T-cell (primary cell): Measurements from ENCODE around the gene STK32B. TPM values are rescaled to one million over a fixed set of nuclear protein-coding genes. Genes with fewer than 3 reads are reported as not detected.

ENCODE experiments used
- ATAC-seq, 4 experiments: fragments of 200-7000 bp in 3 of 4; fragments of 150-1000 bp in 1 of 4; cut with Tn5 transposase; replicated peaks in 1 of 4; 1 replicate in 3 of 4; 2 replicates in 1 of 4; pipeline ENCODE4 v1.10.0; 2021; ENCODE audit warnings: moderate library complexity in 3 of 4, mild to moderate bottlenecking in 2 of 4, moderate number of reproducible peaks in 1 of 4
- CTCF ChIA-PET, 2 donors: fragments of 300-600 bp; sonication (Branson Sonifier 250); formaldehyde crosslinking; loops; one replicate each; lab custom pipeline; 2022; ENCODE audit warnings: antibody characterized with exemption in 2 of 2; lab: Charles Lee
- POLR2A ChIA-PET, 2 donors: fragments of 300-600 bp; sonication (Branson Sonifier 250); formaldehyde crosslinking; loops; one replicate each; lab custom pipeline; 2022; ENCODE audit warnings: antibody characterized with exemption in 2 of 2; lab: Charles Lee
- DNase-seq, 35 experiments: peaks; one replicate each; pipeline versions ENCODE4 v3.0.0 to v3.0.0-alpha.2; 2013 to 2023
- H3K27ac ChIP-seq: one replicate; pipeline ENCODE4 v1.5.1; 2013; ENCODE audit warnings: low read length
- H3K27me3 ChIP-seq, 2 experiments: replicated peaks in 1 of 2; 1 replicate in 1 of 2; 2 replicates in 1 of 2; pipeline versions ENCODE4 v1.6.1 to v1.7.0; 2013; ENCODE audit warnings: low read length in 1 of 2, mixed read lengths in 1 of 2; ENCODE audit not compliant: control insufficient read depth in 2 of 2, insufficient read depth in 2 of 2; ENCODE audit errors: extremely low read depth in 1 of 2
- H3K36me3 ChIP-seq, 2 donors: 1 replicate in 1 of 2; 2 replicates in 1 of 2; pipeline versions ENCODE4 v1.6.1 to v1.7.0; 2013; ENCODE audit warnings: low read length in 1 of 2; ENCODE audit not compliant: control insufficient read depth in 2 of 2, insufficient read depth in 1 of 2; ENCODE audit errors: extremely low read depth in 1 of 2
- H3K4me1 ChIP-seq, 2 experiments: 1 replicate in 1 of 2; 2 replicates in 1 of 2; pipeline versions ENCODE4 v1.6.1 to v1.7.0; 2013; ENCODE audit warnings: low read length in 2 of 2, mixed read lengths in 1 of 2; ENCODE audit not compliant: insufficient read depth in 2 of 2, control insufficient read depth in 1 of 2; ENCODE audit errors: extremely low read depth in 1 of 2
- H3K4me3 ChIP-seq, 2 donors: 1 replicate in 1 of 2; 2 replicates in 1 of 2; pipeline versions ENCODE4 v1.5.1 to v1.7.0; 2013; ENCODE audit warnings: mild to moderate bottlenecking in 2 of 2, low read length in 1 of 2, moderate library complexity in 1 of 2; ENCODE audit not compliant: control insufficient read depth in 1 of 2; ENCODE audit errors: extremely low read depth in 1 of 2
- H3K9me3 ChIP-seq: 2 replicates; pipeline ENCODE4 v1.7.0; 2013
- H3K27ac Mint-ChIP-seq, 2 donors: one replicate each; pipeline ENCODE4 v1.8.0; 2020 to 2021; ENCODE audit warnings: mild to moderate bottlenecking in 2 of 2, mixed read lengths in 2 of 2
- H3K27me3 Mint-ChIP-seq, 2 donors: one replicate each; pipeline ENCODE4 v1.8.0; 2021 to 2022; ENCODE audit warnings: mixed read lengths in 2 of 2
- H3K36me3 Mint-ChIP-seq: one replicate; pipeline ENCODE4 v1.8.0; 2021; ENCODE audit warnings: mixed read lengths
- H3K4me1 Mint-ChIP-seq, 3 donors: one replicate each; pipeline ENCODE4 v1.8.0; 2020 to 2022; ENCODE audit warnings: mixed read lengths in 3 of 3, mild to moderate bottlenecking in 1 of 3
- H3K4me3 Mint-ChIP-seq, 3 donors: one replicate each; pipeline ENCODE4 v1.8.0; 2020 to 2022; ENCODE audit warnings: mild to moderate bottlenecking in 3 of 3, mixed read lengths in 3 of 3, moderate library complexity in 3 of 3
- H3K9me3 Mint-ChIP-seq, 3 donors: one replicate each; pipeline ENCODE4 v1.8.0; 2020 to 2022; ENCODE audit warnings: mixed read lengths in 3 of 3
- WGBS: methylation state at CpG from one replicate; pipeline ENCODE4 v1.1.5; 2013; ENCODE audit warnings: missing lambda C conversion rate; ENCODE audit not compliant: insufficient coverage; 5-methylcytosine and 5-hydroxymethylcytosine counted together
- total RNA-seq, 35 experiments: library from RNA in 6 of 35; stranded (reverse) in 6 of 35; fragments of 120-200 nt in 1 of 35; gene quantifications; one replicate each; pipeline versions ENCODE4 v1.2.1 to v1.2.4 and lab custom pipeline; 2013 to 2026

Gene STK32B
- total RNA-seq, 5 donors from 2014 or later (not counting 1 experiment from before 2014, with no cell fraction given), result 0.12 to 0.20 (median 0.15) TPM; not detected in 2

- H3K27me3 ChIP-seq, result peaks cover 0 to 4% of the 10 kb centered on the region in 2 experiments
- ChIA-PET POLR2A (no interaction called here), CTCF (no interaction called here)
- H3K4me3 ChIP-seq, result no peak overlapping the region
- no peaks in the 10 kb centered on the region for H3K9me3 Mint-ChIP-seq
- no peaks in the 10 kb centered on the region for H3K36me3 Mint-ChIP-seq
- WGBS, result 82% methylated on average over 3 of the region's 3 CpGs
- H3K4me1 Mint-ChIP-seq, result no peaks in the 10 kb centered on the region
- no peaks in the 10 kb centered on the region for H3K4me1 ChIP-seq
- H3K9me3 ChIP-seq, result no peaks in the 10 kb centered on the region
- peaks cover 13 to 24% of the 10 kb centered on the region in 2 donors for H3K27me3 Mint-ChIP-seq
- H3K27ac Mint-ChIP-seq, result no peak overlapping the region
- H3K27ac ChIP-seq, result no peak overlapping the region
- H3K4me3 Mint-ChIP-seq, result no peak overlapping the region
- no peak for DNase-seq
- no peaks in the 10 kb centered on the region for H3K36me3 ChIP-seq
- no peak for ATAC-seq
These were observed 41.5 kb upstream of the STK32B start for GRCh38 chr4:5009796-5010195.

- peaks cover 16 to 25% of the 10 kb centered on the region in 2 donors for H3K27me3 Mint-ChIP-seq
- no peak overlapping the region for H3K27ac Mint-ChIP-seq
- DNase-seq (no peak), ATAC-seq (no peak)
- ChIA-PET POLR2A (no interaction called here), CTCF (no interaction called here)
- Histone ChIP-seq H3K4me3 (no peak overlapping the region), H3K27me3 (peaks cover 0 to 4% of the 10 kb centered on the region in 2 experiments), H3K4me1 (no peaks in the 10 kb centered on the region), H3K27ac (no peak overlapping the region), H3K9me3 (no peaks in the 10 kb centered on the region), H3K36me3 (no peaks in the 10 kb centered on the region)
- no peaks in the 10 kb centered on the region for H3K36me3 Mint-ChIP-seq
- no peaks in the 10 kb centered on the region for H3K4me1 Mint-ChIP-seq
- WGBS, result 89% methylated on average over 2 of the region's 2 CpGs
- no peaks in the 10 kb centered on the region for H3K9me3 Mint-ChIP-seq
- no peak overlapping the region for H3K4me3 Mint-ChIP-seq
These were observed 40.3 kb upstream of the STK32B start for GRCh38 chr4:5010984-5011383.

- CTCF ChIA-PET, result no interaction called here
- ATAC-seq (no peak), DNase-seq (no peak)
- no peak overlapping the region for H3K4me3 ChIP-seq
- no peaks in the 10 kb centered on the region for H3K9me3 ChIP-seq
- POLR2A ChIA-PET, result no interaction called here
- H3K36me3 ChIP-seq, result no peaks in the 10 kb centered on the region
- Mint-ChIP-seq H3K27me3 (peaks cover 28 to 32% of the 10 kb centered on the region in 2 donors), H3K4me3 (no peak overlapping the region), H3K27ac (no peak overlapping the region), H3K9me3 (no peaks in the 10 kb centered on the region), H3K36me3 (no peaks in the 10 kb centered on the region), H3K4me1 (no peaks in the 10 kb centered on the region)
- no peaks in the 10 kb centered on the region for H3K4me1 ChIP-seq
- H3K27me3 ChIP-seq, result peaks cover 0 to 16% of the 10 kb centered on the region in 2 experiments
- no peak overlapping the region for H3K27ac ChIP-seq
- 100% methylated on average over 1 of the region's 5 CpGs for WGBS
These were observed 38.9 kb upstream of the STK32B start for GRCh38 chr4:5012244-5012898.

- Mint-ChIP-seq H3K4me3 (no peak overlapping the region), H3K36me3 (no peaks in the 10 kb centered on the region), H3K4me1 (no peaks in the 10 kb centered on the region), H3K27me3 (peaks cover 31 to 35% of the 10 kb centered on the region in 2 donors), H3K27ac (no peak overlapping the region), H3K9me3 (no peaks in the 10 kb centered on the region)
- Histone ChIP-seq H3K4me3 (no peak overlapping the region), H3K9me3 (no peaks in the 10 kb centered on the region), H3K27me3 (peaks cover 0 to 16% of the 10 kb centered on the region in 2 experiments), H3K4me1 (no peaks in the 10 kb centered on the region), H3K36me3 (no peaks in the 10 kb centered on the region), H3K27ac (no peak overlapping the region)
- ATAC-seq (no peak), DNase-seq (no peak)
- ChIA-PET CTCF (no interaction called here), POLR2A (no interaction called here)
- WGBS, result 29% methylated on average over 1 of the region's 2 CpGs
These were observed 38.3 kb upstream of the STK32B start for GRCh38 chr4:5012958-5013357.

GRCh38 chr4:5014007-5014682 is 37.1 kb upstream of the STK32B start:
- H3K27ac Mint-ChIP-seq, result no peak overlapping the region
- no peak overlapping the region for H3K27ac ChIP-seq
- peaks cover 0 to 5% of the 10 kb centered on the region in 2 experiments for H3K4me1 ChIP-seq
- CTCF ChIA-PET, result no interaction called here
- H3K4me3 Mint-ChIP-seq, result no peak overlapping the region
- no peak for DNase-seq
- H3K36me3 ChIP-seq, result no peaks in the 10 kb centered on the region
- peaks cover 29 to 34% of the 10 kb centered on the region in 2 donors for H3K27me3 Mint-ChIP-seq
- H3K4me3 ChIP-seq, result no peak overlapping the region
- no peak for ATAC-seq
- no CpG with 5 or more reads among the region's 7 CpGs for WGBS
- H3K9me3 Mint-ChIP-seq, result no peaks in the 10 kb centered on the region
- POLR2A ChIA-PET, result no interaction called here
- no peaks in the 10 kb centered on the region for H3K9me3 ChIP-seq
- H3K4me1 Mint-ChIP-seq, result peaks cover 0 to 2% (median 0%) of the 10 kb centered on the region in 3 donors
- H3K36me3 Mint-ChIP-seq, result no peaks in the 10 kb centered on the region
- H3K27me3 ChIP-seq, result peaks cover 0 to 22% of the 10 kb centered on the region in 2 experiments

GRCh38 chr4:5018096-5018495 is 33.2 kb upstream of the STK32B start:
- Mint-ChIP-seq H3K9me3 (no peaks in the 10 kb centered on the region), H3K4me3 (no peak overlapping the region), H3K27ac (no peak overlapping the region), H3K27me3 (peaks cover 23 to 30% of the 10 kb centered on the region in 2 donors), H3K36me3 (no peaks in the 10 kb centered on the region), H3K4me1 (peaks cover 0 to 2% (median 0%) of the 10 kb centered on the region in 3 donors)
- WGBS, result no CpG with 5 or more reads among the region's 2 CpGs
- ChIA-PET POLR2A (no interaction called here), CTCF (interaction anchor here in 1 of 2 donors (0.5 kb wide), 1 partner anchor 205 kb away, joined by 3 read pairs; no protein-coding TSS in a partner anchor)
- Histone ChIP-seq H3K27me3 (peaks cover 0 to 35% of the 10 kb centered on the region in 2 experiments), H3K36me3 (no peaks in the 10 kb centered on the region), H3K27ac (no peak overlapping the region), H3K4me3 (no peak overlapping the region), H3K9me3 (no peaks in the 10 kb centered on the region), H3K4me1 (peaks cover 0 to 9% of the 10 kb centered on the region in 2 experiments)
- DNase-seq (no peak), ATAC-seq (no peak)
